Right lobe of liver (tissue), 6 donors: ENCODE measurements around the gene MCF2L2. TPM values are rescaled to one million over a fixed set of nuclear protein-coding genes. Genes with fewer than 3 reads are reported as not detected.

Experiments
- ATAC-seq, 4 donors: fragments of 200-7000 bp; cut with Tn5 transposase; one replicate each; pipeline ENCODE4 v1.9.1; 2020; ENCODE audit warnings: mild to moderate bottlenecking in 4 of 4, moderate library complexity in 4 of 4
- DNase-seq, 3 donors: peaks; one replicate each; pipeline ENCODE4 v3.0.0-alpha.2; 2020
- H3K27ac ChIP-seq, 3 donors: fragments of 200-600 bp; one replicate each; pipeline ENCODE4 v1.8.0; 2022
- H3K27me3 ChIP-seq, 2 donors: fragments of 200-600 bp; one replicate each; pipeline ENCODE4 v1.8.0; 2022
- H3K36me3 ChIP-seq, 4 donors: fragments of 200-600 bp; sonication (generic) in 1 of 4; one replicate each; pipeline versions ENCODE4 v1.5.1 to v1.8.0; 2017 to 2022; ENCODE audit warnings: control low read depth in 1 of 4
- H3K4me1 ChIP-seq, 4 donors: fragments of 200-600 bp; sonication (generic) in 1 of 4; one replicate each; pipeline versions ENCODE4 v1.5.1 to v1.8.0; 2017 to 2022; ENCODE audit warnings: control low read depth in 1 of 4
- H3K4me3 ChIP-seq, 3 donors: fragments of 200-600 bp; one replicate each; pipeline ENCODE4 v1.8.0; 2022
- H3K9me3 ChIP-seq, 4 donors: fragments of 200-600 bp; sonication (generic) in 1 of 4; one replicate each; pipeline versions ENCODE4 v1.5.1 to v1.8.0; 2017 to 2022; ENCODE audit warnings: control low read depth in 1 of 4
- POLR2A ChIP-seq: fragments of 450-650 bp; IDR thresholded peaks from one replicate; pipeline ENCODE4 v1.6.1; 2017; ENCODE audit warnings: antibody characterized with exemption, mild to moderate bottlenecking
- WGBS: methylation state at CpG from one replicate; pipeline ENCODE4 v1.1.6; 2018; ENCODE audit warnings: low coverage, low lambda C conversion rate; ENCODE audit not compliant: insufficient coverage; ENCODE audit errors: missing lambda C conversion rate; 5-methylcytosine and 5-hydroxymethylcytosine counted together
- intact Hi-C, 2 donors: fragments of 100-400 bp; cut with DNase I; formaldehyde crosslinking; loops; one replicate each; pipeline versions ENCODE4 v1.11.2 to v1.14.1; 2022
- total RNA-seq, 6 experiments: library from RNA; depleted of rRNA in 2 of 6; stranded (reverse); fragments of >200 nt in 2 of 6; fragmentation: NEBNext Ultra II Directional in 3 of 6; extraction: Animal tissue kit (Norgen Biotek cat#: 25700) in 3 of 6; gene quantifications; one replicate each; pipeline versions ENCODE4 v1.1.0 to v1.2.4, GENCODE V29; 2016 to 2023
- TF ChIP-seq, protein P1 (sequence below), 4 donors: fragments of 200-600 bp in 3 of 4; fragments of 450-650 bp in 1 of 4; IDR thresholded peaks; one replicate each; pipeline versions ENCODE4 v1.5.1 to v1.8.0; 2016 to 2022; ENCODE audit warnings: antibody characterized with exemption in 4 of 4, mild to moderate bottlenecking in 2 of 4
- donor health status: DM: no; HTN: yes; CAD: no.
- donor health status: DM: no; HTN: no; CAD: no.
- donor health status: DM: no; HTN: no; CAD: no.
- donor health status: DM: no; HTN: yes; CAD: no.
- donor health status: DM: no; HTN: yes; CAD: no.

MCF2L2 gene
- total RNA-seq, 6 experiments from 2014 or later = 0.07 to 0.19 (median 0.17) TPM; not detected in 1

DNA sequence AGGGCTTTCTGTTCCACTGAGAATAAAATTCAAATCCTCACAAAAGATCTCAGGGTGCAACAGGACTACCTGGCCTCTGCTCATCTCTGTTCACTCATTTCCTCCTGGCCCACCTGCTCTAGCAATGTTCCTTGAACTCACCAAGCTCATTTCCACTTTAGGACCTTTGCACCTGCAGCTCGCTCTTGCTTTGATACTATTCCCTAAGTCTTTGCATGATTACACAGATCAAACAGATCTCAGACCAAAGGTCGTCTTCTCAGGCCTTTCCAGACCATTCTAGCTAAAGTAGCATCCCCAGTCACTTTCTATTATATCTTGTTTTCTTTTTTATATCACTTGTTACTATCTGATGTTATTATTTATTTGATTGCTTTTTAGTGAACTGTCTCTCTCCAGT is 120.7 kb downstream of the MCF2L2 start:
- no peaks in the 10 kb centered on the region for H3K9me3 ChIP-seq
- H3K4me1 ChIP-seq = peaks cover 0 to 13% (median 2%) of the 10 kb centered on the region in 4 donors
- no peak overlapping the region for H3K4me3 ChIP-seq
- no peak overlapping the region for H3K27ac ChIP-seq
- no peaks in the 10 kb centered on the region for H3K36me3 ChIP-seq
- WGBS = 44% methylated on average over 2 of the region's 2 CpGs
- ATAC-seq = peak in 3 of 4 donors; percentile 19 to 32 (median 21)
- DNase-seq = no peak
- H3K27me3 ChIP-seq = no peaks in the 10 kb centered on the region
- intact Hi-C loops = no loop called here
- TF ChIP-seq POLR2A = no peak
- TF ChIP-seq, protein P1, sequence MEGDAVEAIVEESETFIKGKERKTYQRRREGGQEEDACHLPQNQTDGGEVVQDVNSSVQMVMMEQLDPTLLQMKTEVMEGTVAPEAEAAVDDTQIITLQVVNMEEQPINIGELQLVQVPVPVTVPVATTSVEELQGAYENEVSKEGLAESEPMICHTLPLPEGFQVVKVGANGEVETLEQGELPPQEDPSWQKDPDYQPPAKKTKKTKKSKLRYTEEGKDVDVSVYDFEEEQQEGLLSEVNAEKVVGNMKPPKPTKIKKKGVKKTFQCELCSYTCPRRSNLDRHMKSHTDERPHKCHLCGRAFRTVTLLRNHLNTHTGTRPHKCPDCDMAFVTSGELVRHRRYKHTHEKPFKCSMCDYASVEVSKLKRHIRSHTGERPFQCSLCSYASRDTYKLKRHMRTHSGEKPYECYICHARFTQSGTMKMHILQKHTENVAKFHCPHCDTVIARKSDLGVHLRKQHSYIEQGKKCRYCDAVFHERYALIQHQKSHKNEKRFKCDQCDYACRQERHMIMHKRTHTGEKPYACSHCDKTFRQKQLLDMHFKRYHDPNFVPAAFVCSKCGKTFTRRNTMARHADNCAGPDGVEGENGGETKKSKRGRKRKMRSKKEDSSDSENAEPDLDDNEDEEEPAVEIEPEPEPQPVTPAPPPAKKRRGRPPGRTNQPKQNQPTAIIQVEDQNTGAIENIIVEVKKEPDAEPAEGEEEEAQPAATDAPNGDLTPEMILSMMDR (IDR thresholded peaks at IDR 0.05) = no peak

DNA sequence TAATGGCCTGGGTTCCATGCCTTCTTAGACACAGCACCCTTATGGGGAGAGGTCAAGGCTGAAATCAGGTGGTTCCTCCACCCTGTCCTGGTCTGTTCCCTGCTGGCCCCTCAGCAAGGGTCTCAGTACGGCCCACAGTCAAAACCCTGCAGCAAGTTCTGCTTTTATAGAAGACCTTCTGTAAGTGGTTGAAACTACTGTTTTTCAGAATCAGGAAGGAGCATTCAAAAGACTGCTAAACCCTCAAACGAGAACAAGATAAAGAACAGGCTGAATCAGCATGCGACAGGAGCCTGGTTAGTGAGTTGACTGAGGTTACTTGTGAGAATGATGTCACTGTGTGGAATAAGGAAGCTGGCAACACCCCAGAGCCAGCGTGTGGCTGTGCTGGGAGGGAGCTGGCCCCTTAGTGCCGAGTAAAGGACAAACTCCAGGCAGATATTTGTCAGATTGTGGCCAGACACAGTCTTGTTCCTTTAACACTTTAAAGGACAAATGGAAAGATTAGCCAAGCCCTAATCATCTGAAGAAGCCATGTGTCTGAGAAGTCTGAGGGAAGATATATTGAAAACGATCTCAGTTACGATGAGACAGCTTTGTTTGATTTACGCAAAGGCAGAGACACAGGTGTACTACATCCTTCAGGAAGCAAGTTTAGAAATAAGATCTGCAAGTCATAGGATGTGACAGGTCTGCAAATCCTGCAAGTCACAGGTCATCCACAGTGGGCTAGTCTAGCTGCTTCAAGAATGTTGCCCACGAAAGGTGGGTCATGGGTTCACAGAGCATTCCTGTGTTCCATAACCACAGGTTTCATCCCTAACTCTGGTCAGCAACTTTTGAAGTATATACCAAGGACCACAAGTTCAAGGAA is 121.4 kb downstream of the MCF2L2 start:
- Histone ChIP-seq H3K27me3 (no peaks in the 10 kb centered on the region), H3K27ac (no peak overlapping the region), H3K9me3 (no peaks in the 10 kb centered on the region), H3K4me1 (peaks cover 0 to 13% (median 2%) of the 10 kb centered on the region in 4 donors), H3K36me3 (no peaks in the 10 kb centered on the region), H3K4me3 (no peak overlapping the region)
- DNase-seq (peak; percentile 68 to 88 (median 76)), ATAC-seq (peak; percentile 71 to 87 (median 80))
- intact Hi-C loops = no loop called here
- TF ChIP-seq POLR2A = no peak
- TF ChIP-seq, protein P1 (IDR thresholded peaks at IDR 0.05) = no peak
- 32% methylated on average over 9 of the region's 9 CpGs for WGBS

DNA sequence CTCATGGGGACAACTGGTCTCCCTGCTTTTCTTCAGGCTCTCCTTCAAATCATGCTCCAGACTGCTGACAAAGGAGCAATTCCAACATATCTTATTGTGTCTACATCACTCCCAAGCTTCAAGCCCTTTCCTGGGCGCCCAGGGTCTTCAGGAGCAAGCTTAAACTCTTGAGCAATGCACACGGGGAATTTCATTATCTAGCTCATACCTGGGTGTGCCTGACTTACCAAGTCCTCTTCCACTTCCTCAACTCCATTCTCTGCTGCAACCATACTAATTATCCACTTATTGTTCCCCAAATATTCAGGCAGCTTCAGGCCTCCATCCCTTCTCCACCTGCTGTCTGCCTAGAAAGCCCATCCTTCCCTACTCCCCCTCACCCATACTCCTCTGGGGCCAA is 124.7 kb downstream of the MCF2L2 start:
- TF ChIP-seq, protein P1 (IDR thresholded peaks at IDR 0.05) = no peak
- no peak for TF ChIP-seq POLR2A
- 38% methylated on average over 1 of the region's 2 CpGs for WGBS

DNA sequence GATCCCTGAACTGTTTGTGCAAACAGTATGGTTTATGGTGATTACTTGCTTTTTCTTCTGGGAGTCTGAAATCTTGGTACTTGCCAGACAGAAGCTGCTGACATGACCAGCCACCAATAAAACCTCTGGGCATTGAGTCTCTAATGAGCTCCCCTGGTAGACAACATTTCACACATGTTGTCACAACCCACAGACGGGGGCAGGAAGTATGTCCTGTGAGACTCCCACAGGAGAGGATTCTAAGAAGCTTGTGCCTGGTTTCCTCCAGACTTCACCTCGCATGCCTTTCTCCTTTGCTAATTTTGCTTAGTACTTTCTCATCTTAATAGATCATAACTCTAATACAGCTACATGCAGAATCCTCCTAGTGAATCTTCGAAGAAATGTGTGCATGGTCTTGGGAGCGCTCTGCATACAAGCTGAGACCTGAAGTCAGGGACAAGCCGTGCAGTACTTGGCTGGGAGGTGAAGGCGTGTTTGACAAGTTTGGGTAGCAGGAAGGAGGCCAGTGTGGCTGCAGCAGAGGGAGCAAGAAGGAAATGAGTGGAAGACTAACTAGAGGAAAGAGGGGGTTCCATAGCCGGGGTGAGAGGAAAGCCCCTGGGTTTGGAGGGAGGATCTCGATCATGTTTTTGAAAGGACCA is 126.4 kb downstream of the MCF2L2 start:
- WGBS = 59% methylated on average over 8 of the region's 8 CpGs
- no peak for ATAC-seq
- H3K27me3 ChIP-seq = no peaks in the 10 kb centered on the region
- no peak overlapping the region for H3K4me3 ChIP-seq
- TF ChIP-seq, protein P1 (IDR thresholded peaks at IDR 0.05) = no peak
- TF ChIP-seq POLR2A = no peak
- intact Hi-C loops = no loop called here
- DNase-seq = no peak
- H3K9me3 ChIP-seq = no peaks in the 10 kb centered on the region
- H3K36me3 ChIP-seq = no peaks in the 10 kb centered on the region
- no peak overlapping the region for H3K27ac ChIP-seq
- H3K4me1 ChIP-seq = peaks cover 0 to 5% (median 0%) of the 10 kb centered on the region in 4 donors

More for the DNA sequence above, 124.7 kb downstream of the MCF2L2 start:
- DNase-seq (no peak), ATAC-seq (no peak)
- Histone ChIP-seq H3K27me3 (no peaks in the 10 kb centered on the region), H3K27ac (no peak overlapping the region), H3K4me1 (peaks cover 0 to 13% (median 0%) of the 10 kb centered on the region in 4 donors), H3K36me3 (no peaks in the 10 kb centered on the region), H3K9me3 (no peaks in the 10 kb centered on the region), H3K4me3 (no peak overlapping the region)
- intact Hi-C loops = no loop called here
